ENCODE data around the gene ZNF366.

The ZNF366 gene

DNA sequence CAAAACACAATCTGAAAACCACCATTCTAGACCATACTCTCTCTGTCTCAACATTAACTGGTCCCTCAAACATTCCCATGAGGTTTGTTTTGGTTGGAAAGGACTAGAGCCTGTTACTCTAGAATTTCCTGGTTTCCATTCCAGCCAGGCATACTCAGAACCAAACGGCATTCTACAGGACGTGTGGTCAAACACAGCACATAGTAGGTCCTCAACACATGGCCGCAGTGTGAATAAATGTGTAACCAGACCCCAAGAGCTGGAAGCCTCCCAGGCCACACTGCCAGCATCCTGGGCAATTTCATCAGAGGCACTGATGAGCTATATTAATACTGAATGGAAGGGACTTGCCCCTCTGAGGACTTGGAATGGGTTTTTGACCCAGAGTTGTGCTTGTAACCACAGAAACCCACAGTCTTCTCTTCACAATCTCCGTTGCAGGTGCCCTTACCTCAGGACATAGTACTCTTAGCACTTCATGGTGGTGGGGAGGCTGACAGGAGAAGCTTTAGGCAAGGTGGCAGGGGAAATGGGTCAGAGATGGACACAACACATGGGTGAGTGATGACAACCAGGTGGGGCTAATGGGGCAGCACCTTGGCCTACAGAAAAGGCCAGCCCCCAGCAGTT is 66.0 kb downstream of the ZNF366 start:
- no peak for DNase-seq (ENCODE audit: low spot score)

- DNase-seq (ENCODE audit: low spot score), result no peak
These were observed 67.0 kb downstream of the ZNF366 start for GRCh38 chr5:72440207-72440638.

GRCh38 chr5:72439192-72439591 is 68.0 kb downstream of the ZNF366 start:
- DNase-seq (ENCODE audit: low spot score), result no peak

DNA sequence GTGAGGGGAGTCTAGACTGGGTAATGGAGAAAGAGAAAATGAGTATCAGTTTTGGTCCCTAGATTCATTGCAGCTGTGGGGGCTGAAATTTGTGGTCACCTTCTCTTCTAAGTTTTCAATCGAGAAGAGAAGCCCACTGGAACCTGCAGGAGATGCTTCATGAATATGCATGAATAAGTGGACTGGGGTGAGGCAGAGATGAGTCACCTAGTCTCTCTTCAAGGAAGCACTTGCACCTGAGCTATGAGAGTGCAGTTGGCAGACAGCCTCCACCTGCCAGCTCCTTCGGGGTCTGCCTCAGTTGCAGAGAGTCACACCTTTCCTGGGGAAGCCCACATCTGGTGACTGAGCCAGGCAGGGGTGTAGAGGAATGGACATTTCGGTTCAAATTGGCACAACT is 69.1 kb downstream of the ZNF366 start:
- DNase-seq (ENCODE audit: low spot score), result no peak

DNA sequence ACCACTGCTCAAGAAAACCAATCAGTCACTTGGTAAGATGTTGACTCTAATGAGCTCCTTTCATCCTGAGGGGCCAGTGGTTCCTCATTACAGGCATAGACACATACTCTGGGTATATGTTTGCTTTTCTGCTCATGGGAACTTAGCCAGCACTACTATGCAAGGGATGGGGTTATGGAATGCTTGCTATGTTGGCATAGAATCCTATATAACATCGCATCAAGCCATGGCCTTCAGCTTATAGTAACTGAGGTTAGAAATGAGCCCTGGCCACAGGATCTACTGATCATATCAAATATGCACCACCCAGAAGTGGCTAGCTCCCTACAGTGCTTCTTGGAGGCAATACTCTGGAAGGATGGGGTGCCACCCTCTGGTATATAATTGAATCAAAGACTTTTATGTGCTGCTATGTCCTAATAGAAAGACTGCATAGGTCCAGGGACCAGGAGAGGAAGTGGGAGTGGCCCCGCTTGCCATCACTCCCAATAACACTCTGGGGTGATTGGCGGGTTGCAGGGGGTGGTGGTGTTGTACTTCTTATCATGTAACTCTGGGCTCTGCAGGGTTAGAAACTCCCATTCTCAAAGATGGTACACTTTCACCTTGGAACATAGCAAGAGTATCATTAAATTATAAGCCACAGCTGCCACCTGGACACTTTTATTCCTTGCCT is 70.3 kb downstream of the ZNF366 start:
- no peak for DNase-seq (ENCODE audit: low spot score)

- DNase-seq (ENCODE audit: low spot score), result no peak
These were observed 72.3 kb downstream of the ZNF366 start for GRCh38 chr5:72434781-72435437.

DNA sequence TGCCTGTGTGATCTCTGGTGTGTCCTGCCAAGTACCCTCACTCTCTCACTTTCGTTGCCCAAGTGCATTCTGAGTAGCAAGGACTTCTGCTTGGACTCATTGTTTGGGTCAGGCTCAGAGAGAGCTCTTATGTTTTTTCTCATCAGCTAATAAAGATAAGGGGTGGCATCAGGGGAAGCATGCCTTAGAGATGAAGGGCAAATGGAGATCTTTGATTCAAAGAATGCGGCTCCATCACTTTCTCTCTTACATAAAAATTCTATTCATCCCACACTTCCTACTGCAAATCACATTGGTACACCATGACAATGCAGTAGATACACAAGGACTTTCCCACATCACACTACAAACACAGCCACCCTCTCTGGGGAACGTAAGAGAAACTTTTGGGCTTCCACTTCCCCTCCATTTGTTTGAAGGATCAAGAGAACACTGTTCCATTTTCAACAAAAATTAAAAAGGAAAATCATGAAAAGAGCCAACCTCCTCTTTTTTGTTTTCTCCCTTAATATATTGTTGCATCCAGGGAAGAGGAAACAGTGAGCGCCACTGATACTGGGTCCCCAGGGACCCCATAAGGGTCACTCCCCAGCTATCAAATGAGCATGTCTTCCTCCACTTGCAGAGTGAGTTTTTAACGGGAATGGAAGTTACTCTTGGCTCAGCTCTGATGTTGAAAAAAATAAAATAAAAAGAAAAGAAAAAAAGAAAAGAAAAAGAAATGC is 73.0 kb downstream of the ZNF366 start:
- no peak for DNase-seq (ENCODE audit: low spot score)

- no peak for DNase-seq (ENCODE audit: low spot score)
These were observed 73.7 kb downstream of the ZNF366 start for GRCh38 chr5:72433522-72433921.

DNA sequence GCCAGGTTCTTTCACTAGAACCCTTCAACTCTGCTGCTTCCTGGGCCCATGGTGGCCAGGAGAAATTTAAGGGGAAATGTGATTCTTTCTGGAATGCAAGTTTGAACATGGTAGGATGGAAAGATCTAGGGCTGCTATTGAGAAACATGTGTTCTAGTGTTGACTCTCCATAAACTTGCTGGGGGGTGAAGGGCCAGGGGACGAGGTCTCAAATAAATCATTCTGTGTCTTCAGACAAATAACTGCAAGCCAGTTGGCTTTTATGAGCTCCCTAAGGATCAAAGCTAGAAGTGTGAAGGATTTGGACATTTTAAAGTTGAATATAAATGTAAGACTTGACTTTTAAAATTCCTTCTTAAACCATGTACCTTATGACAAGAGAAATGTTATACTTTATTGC is 78.5 kb downstream of the ZNF366 start:
- no peak for DNase-seq (ENCODE audit: low spot score)

GRCh38 chr5:72427488-72428437 is 79.4 kb downstream of the ZNF366 start:
- DNase-seq (ENCODE audit: low spot score), result no peak

- DNase-seq (ENCODE audit: low spot score), result no peak
These were observed 80.2 kb downstream of the ZNF366 start for GRCh38 chr5:72427016-72427415.

GRCh38 chr5:72426019-72426418 is 81.2 kb downstream of the ZNF366 start:
- DNase-seq (ENCODE audit: low spot score), result no peak

GRCh38 chr5:72418271-72418670 is 88.9 kb downstream of the ZNF366 start:
- no peak for DNase-seq (ENCODE audit: low spot score)

- no peak for DNase-seq (ENCODE audit: low spot score)
These were observed 89.7 kb downstream of the ZNF366 start for GRCh38 chr5:72417333-72418062.

- no peak for DNase-seq (ENCODE audit: low spot score)
These were observed 91.4 kb downstream of the ZNF366 start for GRCh38 chr5:72415616-72416325.

DNA sequence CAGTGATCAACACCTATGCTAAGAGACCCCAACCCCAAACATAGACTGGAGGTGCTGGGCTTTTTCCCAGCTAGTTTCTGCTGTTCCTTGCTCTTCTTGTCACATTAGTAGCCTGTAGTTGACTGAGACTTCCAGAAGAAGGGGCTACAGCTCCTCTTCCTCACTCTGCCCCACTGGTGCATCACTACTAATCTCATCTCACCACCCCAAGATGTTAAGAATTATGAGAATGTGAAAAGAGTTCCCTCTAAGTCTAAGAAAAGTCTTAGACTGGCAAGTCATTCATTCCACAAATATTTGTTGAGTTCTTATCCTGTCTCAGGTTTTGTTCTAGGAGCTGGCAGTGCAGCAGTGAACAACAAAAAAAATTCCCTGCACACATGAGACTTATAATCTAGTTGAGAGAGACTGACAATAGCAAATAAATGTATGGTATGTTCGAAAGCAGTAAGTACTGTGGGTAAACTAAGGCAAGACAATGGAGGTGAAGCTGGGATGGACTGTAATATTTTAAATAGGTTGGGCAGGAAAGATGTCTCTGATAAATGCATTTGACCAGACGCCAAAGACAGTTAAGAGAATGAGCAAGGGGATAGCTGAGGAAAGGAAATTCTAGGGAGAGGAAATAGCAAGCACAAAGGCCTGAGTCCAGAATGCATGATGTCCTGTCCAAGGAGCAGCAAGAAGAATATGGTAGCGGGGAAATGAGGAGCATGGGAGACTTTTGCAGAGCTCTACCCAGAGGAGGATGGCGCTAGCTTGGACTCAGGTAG is 94.7 kb downstream of the ZNF366 start:
- no peak for DNase-seq (ENCODE audit: low spot score)

DNA sequence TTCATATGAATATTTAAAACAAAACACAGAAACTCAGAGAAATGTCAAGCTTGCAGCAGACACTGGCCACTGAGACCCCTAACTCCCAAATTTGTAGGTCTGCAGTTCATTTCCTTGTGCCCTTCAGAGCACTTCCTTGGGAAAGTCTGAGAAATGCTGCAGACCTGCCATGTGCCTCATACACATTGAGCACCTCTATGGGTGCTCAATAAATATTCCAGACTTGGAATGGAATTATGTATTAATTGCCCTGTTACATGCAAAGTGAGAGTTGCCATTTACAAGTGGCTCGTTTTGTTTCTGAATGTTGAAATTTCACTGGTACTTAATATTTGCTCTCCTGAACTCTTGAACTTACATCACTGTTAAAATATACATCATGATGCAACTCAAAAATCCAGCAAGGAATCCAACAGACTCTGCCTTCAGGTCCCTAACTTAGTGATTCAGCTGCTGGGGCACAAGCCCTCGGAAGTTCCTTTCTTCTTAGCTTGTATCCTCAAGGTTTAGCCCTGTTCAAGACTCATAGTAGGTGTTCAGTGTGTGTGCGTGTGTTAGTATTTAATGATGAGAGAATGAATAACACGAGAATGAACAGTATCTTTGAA is 96.4 kb downstream of the ZNF366 start:
- DNase-seq (ENCODE audit: low spot score), result no peak

GRCh38 chr5:72408603-72409002 is 98.6 kb downstream of the ZNF366 start:
- no peak for DNase-seq (ENCODE audit: low spot score)

- DNase-seq (ENCODE audit: low spot score), result no peak
These were observed 99.1 kb downstream of the ZNF366 start for GRCh38 chr5:72408127-72408526.

Measured in NAMALWA (cell line).